ENCODE data around the gene AGR3. TPM values are rescaled to one million over a fixed set of nuclear protein-coding genes. Genes with fewer than 3 reads are reported as not detected.

Gene AGR3
- polyA plus RNA-seq, 1 donor from 2014 or later, result not detected

- no peak overlapping the region for H3K27ac ChIP-seq (ENCODE audit: low read length)
- no peak overlapping the region for H3K4me3 ChIP-seq (ENCODE audit: low read length)
- H3F3A ChIP-seq (ENCODE audit: insufficient read depth, low read length, poor library complexity, severe bottlenecking), result no peaks in the 10 kb centered on the region
- H3K9ac ChIP-seq (ENCODE audit: low read length), result no peak overlapping the region
- no peaks in the 10 kb centered on the region for H3K36me3 ChIP-seq (ENCODE audit: insufficient read depth, low read length)
- H3K9me2 ChIP-seq (ENCODE audit: insufficient read depth, low read length), result no peaks in the 10 kb centered on the region
- no peak overlapping the region for H3K4me2 ChIP-seq (ENCODE audit: low read length)
- H3K9me3 ChIP-seq (ENCODE audit: low read length), result no peaks in the 10 kb centered on the region
- H2AFZ ChIP-seq (ENCODE audit: low read depth, low read length), result no peak overlapping the region
- H4K20me1 ChIP-seq (ENCODE audit: insufficient read depth), result no peaks in the 10 kb centered on the region
- TF ChIP-seq POLR2AphosphoS5 (IDR thresholded peaks at IDR 0.05), result no peak
- H3K79me2 ChIP-seq (replicated peaks; ENCODE audit: insufficient read depth, low read length), result no peaks in the 10 kb centered on the region
- H3K27me3 ChIP-seq (ENCODE audit: insufficient read depth, low read depth, low read length), result no peaks in the 10 kb centered on the region
Measured at GRCh38 chr7:16904076-16904475, 22.3 kb upstream of the AGR3 start.

- no peaks in the 10 kb centered on the region for H3K9me2 ChIP-seq (ENCODE audit: insufficient read depth, low read length)
Measured at GRCh38 chr7:16900209-16900768, 18.5 kb upstream of the AGR3 start.

More at GRCh38 chr7:16900209-16900768, 18.5 kb upstream of the AGR3 start:
- Histone ChIP-seq H3K4me3 (ENCODE audit: low read length) (no peak overlapping the region), H3K4me2 (ENCODE audit: low read length) (no peak overlapping the region), H3F3A (ENCODE audit: insufficient read depth, low read length, poor library complexity, severe bottlenecking) (no peaks in the 10 kb centered on the region), H3K9me3 (ENCODE audit: low read length) (no peaks in the 10 kb centered on the region), H3K27ac (ENCODE audit: low read length) (no peak overlapping the region), H3K27me3 (ENCODE audit: insufficient read depth, low read depth, low read length) (no peaks in the 10 kb centered on the region), H3K9ac (ENCODE audit: low read length) (no peak overlapping the region), H4K20me1 (ENCODE audit: insufficient read depth) (no peaks in the 10 kb centered on the region), H3K79me2 (replicated peaks; ENCODE audit: insufficient read depth, low read length) (no peaks in the 10 kb centered on the region), H2AFZ (ENCODE audit: low read depth, low read length) (no peak overlapping the region), H3K36me3 (ENCODE audit: insufficient read depth, low read length) (no peaks in the 10 kb centered on the region)
- TF ChIP-seq EZH2 (IDR thresholded peaks at IDR 0.05; ENCODE audit: borderline replicate concordance, insufficient read depth, low read length, poor library complexity, severe bottlenecking) (no peak), EP300 (conservative IDR thresholded peaks at IDR 0.05; ENCODE audit: poor library complexity, severe bottlenecking) (no peak), TAF1 (IDR thresholded peaks at IDR 0.05; ENCODE audit: low read depth) (no peak), MXI1 (conservative IDR thresholded peaks at IDR 0.05; ENCODE audit: poor library complexity, severe bottlenecking) (no peak), SMC3 (conservative IDR thresholded peaks at IDR 0.05; ENCODE audit: poor library complexity) (no peak), RAD21 (conservative IDR thresholded peaks at IDR 0.05) (no peak), POLR2AphosphoS5 (IDR thresholded peaks at IDR 0.05) (no peak)
- TF ChIP-seq, protein P1, sequence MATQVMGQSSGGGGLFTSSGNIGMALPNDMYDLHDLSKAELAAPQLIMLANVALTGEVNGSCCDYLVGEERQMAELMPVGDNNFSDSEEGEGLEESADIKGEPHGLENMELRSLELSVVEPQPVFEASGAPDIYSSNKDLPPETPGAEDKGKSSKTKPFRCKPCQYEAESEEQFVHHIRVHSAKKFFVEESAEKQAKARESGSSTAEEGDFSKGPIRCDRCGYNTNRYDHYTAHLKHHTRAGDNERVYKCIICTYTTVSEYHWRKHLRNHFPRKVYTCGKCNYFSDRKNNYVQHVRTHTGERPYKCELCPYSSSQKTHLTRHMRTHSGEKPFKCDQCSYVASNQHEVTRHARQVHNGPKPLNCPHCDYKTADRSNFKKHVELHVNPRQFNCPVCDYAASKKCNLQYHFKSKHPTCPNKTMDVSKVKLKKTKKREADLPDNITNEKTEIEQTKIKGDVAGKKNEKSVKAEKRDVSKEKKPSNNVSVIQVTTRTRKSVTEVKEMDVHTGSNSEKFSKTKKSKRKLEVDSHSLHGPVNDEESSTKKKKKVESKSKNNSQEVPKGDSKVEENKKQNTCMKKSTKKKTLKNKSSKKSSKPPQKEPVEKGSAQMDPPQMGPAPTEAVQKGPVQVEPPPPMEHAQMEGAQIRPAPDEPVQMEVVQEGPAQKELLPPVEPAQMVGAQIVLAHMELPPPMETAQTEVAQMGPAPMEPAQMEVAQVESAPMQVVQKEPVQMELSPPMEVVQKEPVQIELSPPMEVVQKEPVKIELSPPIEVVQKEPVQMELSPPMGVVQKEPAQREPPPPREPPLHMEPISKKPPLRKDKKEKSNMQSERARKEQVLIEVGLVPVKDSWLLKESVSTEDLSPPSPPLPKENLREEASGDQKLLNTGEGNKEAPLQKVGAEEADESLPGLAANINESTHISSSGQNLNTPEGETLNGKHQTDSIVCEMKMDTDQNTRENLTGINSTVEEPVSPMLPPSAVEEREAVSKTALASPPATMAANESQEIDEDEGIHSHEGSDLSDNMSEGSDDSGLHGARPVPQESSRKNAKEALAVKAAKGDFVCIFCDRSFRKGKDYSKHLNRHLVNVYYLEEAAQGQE (IDR thresholded peaks at IDR 0.05; ENCODE audit: borderline replicate concordance), result no peak
- TF ChIP-seq, protein P2, sequence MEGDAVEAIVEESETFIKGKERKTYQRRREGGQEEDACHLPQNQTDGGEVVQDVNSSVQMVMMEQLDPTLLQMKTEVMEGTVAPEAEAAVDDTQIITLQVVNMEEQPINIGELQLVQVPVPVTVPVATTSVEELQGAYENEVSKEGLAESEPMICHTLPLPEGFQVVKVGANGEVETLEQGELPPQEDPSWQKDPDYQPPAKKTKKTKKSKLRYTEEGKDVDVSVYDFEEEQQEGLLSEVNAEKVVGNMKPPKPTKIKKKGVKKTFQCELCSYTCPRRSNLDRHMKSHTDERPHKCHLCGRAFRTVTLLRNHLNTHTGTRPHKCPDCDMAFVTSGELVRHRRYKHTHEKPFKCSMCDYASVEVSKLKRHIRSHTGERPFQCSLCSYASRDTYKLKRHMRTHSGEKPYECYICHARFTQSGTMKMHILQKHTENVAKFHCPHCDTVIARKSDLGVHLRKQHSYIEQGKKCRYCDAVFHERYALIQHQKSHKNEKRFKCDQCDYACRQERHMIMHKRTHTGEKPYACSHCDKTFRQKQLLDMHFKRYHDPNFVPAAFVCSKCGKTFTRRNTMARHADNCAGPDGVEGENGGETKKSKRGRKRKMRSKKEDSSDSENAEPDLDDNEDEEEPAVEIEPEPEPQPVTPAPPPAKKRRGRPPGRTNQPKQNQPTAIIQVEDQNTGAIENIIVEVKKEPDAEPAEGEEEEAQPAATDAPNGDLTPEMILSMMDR (IDR thresholded peaks at IDR 0.05; ENCODE audit: poor library complexity, severe bottlenecking), result no peak

Measured in neural cell (in vitro differentiated cells).